Measurements from ENCODE around the gene GMNN.

The GMNN gene

GRCh38 chr6:24788031-24788665, 13.4 kb downstream of the GMNN start:
- no peaks in the 10 kb centered on the region for H3K9me3 ChIP-seq (ENCODE audit: control insufficient read depth, low read depth, low read length)
- H3K4me1 ChIP-seq (ENCODE audit: control insufficient read depth, low read depth, low read length) = no peaks in the 10 kb centered on the region
- peaks cover 46% of the 10 kb centered on the region for H3K36me3 ChIP-seq (ENCODE audit: control insufficient read depth, low read depth, low read length)
- no peaks in the 10 kb centered on the region for H3K27me3 ChIP-seq (ENCODE audit: control insufficient read depth, insufficient read depth, low read length)
- no peak overlapping the region for H3K9ac ChIP-seq (ENCODE audit: low read length)
- no peak overlapping the region for H3K4me3 ChIP-seq (ENCODE audit: low read length)
- no peak overlapping the region for H3K27ac ChIP-seq (ENCODE audit: low read length)

- Histone ChIP-seq H3K27ac (ENCODE audit: low read length) (no peak overlapping the region), H3K27me3 (ENCODE audit: control insufficient read depth, insufficient read depth, low read length) (no peaks in the 10 kb centered on the region), H3K36me3 (ENCODE audit: control insufficient read depth, low read depth, low read length) (no peaks in the 10 kb centered on the region), H3K4me1 (ENCODE audit: control insufficient read depth, low read depth, low read length) (no peaks in the 10 kb centered on the region), H3K9ac (ENCODE audit: low read length) (no peak overlapping the region), H3K9me3 (ENCODE audit: control insufficient read depth, low read depth, low read length) (no peaks in the 10 kb centered on the region), H3K4me3 (ENCODE audit: low read length) (no peak overlapping the region)
Measured at GRCh38 chr6:24795106-24795505, 20.4 kb downstream of the GMNN start.

- H3K27ac ChIP-seq (ENCODE audit: low read length) = no peak overlapping the region
- H3K4me3 ChIP-seq (ENCODE audit: low read length) = no peak overlapping the region
- no peak overlapping the region for H3K9ac ChIP-seq (ENCODE audit: low read length)
- H3K4me1 ChIP-seq (ENCODE audit: control insufficient read depth, low read depth, low read length) = no peaks in the 10 kb centered on the region
- no peaks in the 10 kb centered on the region for H3K36me3 ChIP-seq (ENCODE audit: control insufficient read depth, low read depth, low read length)
- no peaks in the 10 kb centered on the region for H3K27me3 ChIP-seq (ENCODE audit: control insufficient read depth, insufficient read depth, low read length)
- no peaks in the 10 kb centered on the region for H3K9me3 ChIP-seq (ENCODE audit: control insufficient read depth, low read depth, low read length)
Measured at GRCh38 chr6:24796616-24797290, 22.0 kb downstream of the GMNN start.

GRCh38 chr6:24797596-24798216, 23.0 kb downstream of the GMNN start:
- Histone ChIP-seq H3K9ac (ENCODE audit: low read length) (no peak overlapping the region), H3K4me3 (ENCODE audit: low read length) (no peak overlapping the region), H3K27ac (ENCODE audit: low read length) (no peak overlapping the region), H3K27me3 (ENCODE audit: control insufficient read depth, insufficient read depth, low read length) (no peaks in the 10 kb centered on the region), H3K4me1 (ENCODE audit: control insufficient read depth, low read depth, low read length) (no peaks in the 10 kb centered on the region), H3K9me3 (ENCODE audit: control insufficient read depth, low read depth, low read length) (no peaks in the 10 kb centered on the region), H3K36me3 (ENCODE audit: control insufficient read depth, low read depth, low read length) (no peaks in the 10 kb centered on the region)

GRCh38 chr6:24798740-24799540, 24.2 kb downstream of the GMNN start, which contains the start of gene ARMH2:
TSS of gene ARMH2 (minus strand) at chr6:24798917. CDS start at chr6:24798857, 60 bp downstream.
- Histone ChIP-seq H3K4me3 (ENCODE audit: low read length) (no peak within 1 kb of the TSS), H3K9ac (ENCODE audit: low read length) (no peak within 1 kb of the TSS), H3K9me3 (ENCODE audit: control insufficient read depth, low read depth, low read length) (no peaks in the 10 kb centered on the region), H3K27me3 (ENCODE audit: control insufficient read depth, insufficient read depth, low read length) (no peaks in the 10 kb centered on the region), H3K4me1 (ENCODE audit: control insufficient read depth, low read depth, low read length) (no peaks in the 10 kb centered on the region), H3K36me3 (ENCODE audit: control insufficient read depth, low read depth, low read length) (no peaks in the 10 kb centered on the region), H3K27ac (ENCODE audit: low read length) (no peak within 1 kb of the TSS)

GRCh38 chr6:24799541-24799915, 24.8 kb downstream of the GMNN start:
- no peaks in the 10 kb centered on the region for H3K36me3 ChIP-seq (ENCODE audit: control insufficient read depth, low read depth, low read length)
- H3K27me3 ChIP-seq (ENCODE audit: control insufficient read depth, insufficient read depth, low read length) = no peaks in the 10 kb centered on the region
- no peak overlapping the region for H3K4me3 ChIP-seq (ENCODE audit: low read length)
- no peaks in the 10 kb centered on the region for H3K4me1 ChIP-seq (ENCODE audit: control insufficient read depth, low read depth, low read length)
- H3K9ac ChIP-seq (ENCODE audit: low read length) = no peak overlapping the region
- no peaks in the 10 kb centered on the region for H3K9me3 ChIP-seq (ENCODE audit: control insufficient read depth, low read depth, low read length)
- no peak overlapping the region for H3K27ac ChIP-seq (ENCODE audit: low read length)

- Histone ChIP-seq H3K36me3 (ENCODE audit: control insufficient read depth, low read depth, low read length) (no peaks in the 10 kb centered on the region), H3K27me3 (ENCODE audit: control insufficient read depth, insufficient read depth, low read length) (no peaks in the 10 kb centered on the region), H3K4me3 (ENCODE audit: low read length) (no peak overlapping the region), H3K27ac (ENCODE audit: low read length) (no peak overlapping the region), H3K4me1 (ENCODE audit: control insufficient read depth, low read depth, low read length) (no peaks in the 10 kb centered on the region), H3K9ac (ENCODE audit: low read length) (no peak overlapping the region), H3K9me3 (ENCODE audit: control insufficient read depth, low read depth, low read length) (no peaks in the 10 kb centered on the region)
Measured at GRCh38 chr6:24802271-24803059, 27.7 kb downstream of the GMNN start.

- no peaks in the 10 kb centered on the region for H3K27me3 ChIP-seq (ENCODE audit: control insufficient read depth, insufficient read depth, low read length)
- H3K9ac ChIP-seq (ENCODE audit: low read length) = no peak overlapping the region
- no peak overlapping the region for H3K27ac ChIP-seq (ENCODE audit: low read length)
- no peaks in the 10 kb centered on the region for H3K36me3 ChIP-seq (ENCODE audit: control insufficient read depth, low read depth, low read length)
- H3K4me1 ChIP-seq (ENCODE audit: control insufficient read depth, low read depth, low read length) = no peaks in the 10 kb centered on the region
- H3K9me3 ChIP-seq (ENCODE audit: control insufficient read depth, low read depth, low read length) = no peaks in the 10 kb centered on the region
- no peak overlapping the region for H3K4me3 ChIP-seq (ENCODE audit: low read length)
Measured at GRCh38 chr6:24807584-24807983, 32.8 kb downstream of the GMNN start.

GRCh38 chr6:24809728-24810127, 35.0 kb downstream of the GMNN start:
- Histone ChIP-seq H3K27me3 (ENCODE audit: control insufficient read depth, insufficient read depth, low read length) (no peaks in the 10 kb centered on the region), H3K4me3 (ENCODE audit: low read length) (no peak overlapping the region), H3K9me3 (ENCODE audit: control insufficient read depth, low read depth, low read length) (no peaks in the 10 kb centered on the region), H3K4me1 (ENCODE audit: control insufficient read depth, low read depth, low read length) (no peaks in the 10 kb centered on the region), H3K27ac (ENCODE audit: low read length) (no peak overlapping the region), H3K36me3 (ENCODE audit: control insufficient read depth, low read depth, low read length) (no peaks in the 10 kb centered on the region), H3K9ac (ENCODE audit: low read length) (no peak overlapping the region)

GRCh38 chr6:24818346-24818745, 43.6 kb downstream of the GMNN start:
- Histone ChIP-seq H3K36me3 (ENCODE audit: control insufficient read depth, low read depth, low read length) (no peaks in the 10 kb centered on the region), H3K27ac (ENCODE audit: low read length) (no peak overlapping the region), H3K9ac (ENCODE audit: low read length) (no peak overlapping the region), H3K4me1 (ENCODE audit: control insufficient read depth, low read depth, low read length) (no peaks in the 10 kb centered on the region), H3K4me3 (ENCODE audit: low read length) (no peak overlapping the region), H3K27me3 (ENCODE audit: control insufficient read depth, insufficient read depth, low read length) (no peaks in the 10 kb centered on the region), H3K9me3 (ENCODE audit: control insufficient read depth, low read depth, low read length) (no peaks in the 10 kb centered on the region)

Measured in iPS-18a (cell line).